ENCODE data around the gene TESK2.

Gene TESK2

DNA sequence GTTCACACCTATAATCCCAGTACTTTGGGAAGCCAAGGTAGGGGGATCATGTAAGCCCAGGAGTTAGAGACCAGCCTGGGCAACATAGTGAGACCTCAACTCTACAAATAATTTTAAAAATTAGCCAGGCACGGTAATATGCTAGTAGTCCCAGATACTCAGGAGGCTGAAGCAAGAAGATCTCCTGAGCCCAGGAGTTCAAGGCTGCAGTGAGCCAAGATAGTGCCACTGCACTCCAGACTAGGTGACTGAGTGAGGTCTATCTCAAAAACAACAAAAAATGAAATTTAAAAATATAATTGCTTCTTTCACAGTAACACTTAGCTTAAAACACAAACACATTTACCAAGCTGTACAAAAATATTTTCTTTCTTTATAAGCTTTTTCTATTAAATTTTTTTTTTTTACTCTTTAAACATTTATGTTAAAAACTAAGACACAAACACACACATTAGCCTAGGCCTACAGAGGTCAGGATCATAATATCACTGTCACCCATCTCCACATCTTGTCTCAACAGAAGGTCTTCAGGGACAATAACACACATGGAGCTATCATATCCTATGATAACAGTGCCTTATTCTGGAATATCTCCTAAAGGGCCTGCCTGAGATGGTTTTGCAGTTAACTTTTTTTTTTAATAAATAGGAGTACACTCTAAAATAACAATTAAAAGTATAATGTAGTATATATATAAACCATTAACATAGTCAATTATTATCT, 43.9 kb downstream of the TESK2 start:
- no peak for ATAC-seq (ENCODE audit: insufficient read depth, low read depth)
- no peak overlapping the region for H2AFZ ChIP-seq (ENCODE audit: low read depth, low read length)
- H3K9ac ChIP-seq (ENCODE audit: low read depth, low read length), result no peak overlapping the region
- H4K20me1 ChIP-seq (ENCODE audit: insufficient read depth, low read length), result no peaks in the 10 kb centered on the region
- no peak overlapping the region for H3K4me2 ChIP-seq (ENCODE audit: insufficient read depth, low read length)
- no peaks in the 10 kb centered on the region for H3K9me3 ChIP-seq (ENCODE audit: insufficient read depth, low read length, severe bottlenecking)
- no peak for DNase-seq
- no peak overlapping the region for H3K27ac ChIP-seq (ENCODE audit: low read length)
- H3K4me3 ChIP-seq (ENCODE audit: low read depth in 1 of 2, low read length in 2 of 2), result no peak overlapping the region
- H3K36me3 ChIP-seq (ENCODE audit: insufficient read depth, low read length), result no peaks in the 10 kb centered on the region
- no peaks in the 10 kb centered on the region for H3K27me3 ChIP-seq (ENCODE audit: insufficient read depth, low read length, poor library complexity)
- TF ChIP-seq CTCF (IDR thresholded peaks at IDR 0.05; ENCODE audit: borderline replicate concordance, extremely low read depth, low read length, poor library complexity, severe bottlenecking), result no peak
- TF ChIP-seq EZH2 (IDR thresholded peaks at IDR 0.05; ENCODE audit: borderline replicate concordance, low read depth, low read length, severe bottlenecking), result no peak
- no peaks in the 10 kb centered on the region for H3K79me2 ChIP-seq (ENCODE audit: insufficient read depth, low read length)
- H3K4me1 ChIP-seq (ENCODE audit: insufficient read depth, low read length), result no peaks in the 10 kb centered on the region

GRCh38 chr1:45446530-45446929, 44.4 kb downstream of the TESK2 start:
- no peak overlapping the region for H3K27ac ChIP-seq (ENCODE audit: low read length)
- DNase-seq, result no peak

GRCh38 chr1:45444609-45445131, 46.3 kb downstream of the TESK2 start:
- no peak overlapping the region for H3K27ac ChIP-seq (ENCODE audit: low read length)
- TF ChIP-seq EZH2 (IDR thresholded peaks at IDR 0.05; ENCODE audit: borderline replicate concordance, low read depth, low read length, severe bottlenecking), result no peak
- TF ChIP-seq CTCF (IDR thresholded peaks at IDR 0.05; ENCODE audit: borderline replicate concordance, extremely low read depth, low read length, poor library complexity, severe bottlenecking), result no peak

More at GRCh38 chr1:45446530-45446929, 44.4 kb downstream of the TESK2 start:
- Histone ChIP-seq H3K27me3 (ENCODE audit: insufficient read depth, low read length, poor library complexity) (no peaks in the 10 kb centered on the region), H3K4me3 (ENCODE audit: low read depth in 1 of 2, low read length in 2 of 2) (no peak overlapping the region), H3K4me2 (ENCODE audit: insufficient read depth, low read length) (no peak overlapping the region), H2AFZ (ENCODE audit: low read depth, low read length) (no peak overlapping the region), H3K4me1 (ENCODE audit: insufficient read depth, low read length) (no peaks in the 10 kb centered on the region), H4K20me1 (ENCODE audit: insufficient read depth, low read length) (no peaks in the 10 kb centered on the region), H3K36me3 (ENCODE audit: insufficient read depth, low read length) (no peaks in the 10 kb centered on the region), H3K9ac (ENCODE audit: low read depth, low read length) (no peak overlapping the region), H3K9me3 (ENCODE audit: insufficient read depth, low read length, severe bottlenecking) (no peaks in the 10 kb centered on the region), H3K79me2 (ENCODE audit: insufficient read depth, low read length) (no peaks in the 10 kb centered on the region)
- no peak for TF ChIP-seq CTCF (IDR thresholded peaks at IDR 0.05; ENCODE audit: borderline replicate concordance, extremely low read depth, low read length, poor library complexity, severe bottlenecking)
- no peak for TF ChIP-seq EZH2 (IDR thresholded peaks at IDR 0.05; ENCODE audit: borderline replicate concordance, low read depth, low read length, severe bottlenecking)
- no peak for ATAC-seq (ENCODE audit: insufficient read depth, low read depth)

More at GRCh38 chr1:45444609-45445131, 46.3 kb downstream of the TESK2 start:
- no peak for ATAC-seq (ENCODE audit: insufficient read depth, low read depth)
- Histone ChIP-seq H3K4me3 (ENCODE audit: low read depth in 1 of 2, low read length in 2 of 2) (no peak overlapping the region), H4K20me1 (ENCODE audit: insufficient read depth, low read length) (no peaks in the 10 kb centered on the region), H3K9ac (ENCODE audit: low read depth, low read length) (no peak overlapping the region), H3K4me2 (ENCODE audit: insufficient read depth, low read length) (no peak overlapping the region), H3K27me3 (ENCODE audit: insufficient read depth, low read length, poor library complexity) (no peaks in the 10 kb centered on the region), H2AFZ (ENCODE audit: low read depth, low read length) (no peak overlapping the region), H3K4me1 (ENCODE audit: insufficient read depth, low read length) (no peaks in the 10 kb centered on the region), H3K36me3 (ENCODE audit: insufficient read depth, low read length) (no peaks in the 10 kb centered on the region), H3K79me2 (ENCODE audit: insufficient read depth, low read length) (no peaks in the 10 kb centered on the region), H3K9me3 (ENCODE audit: insufficient read depth, low read length, severe bottlenecking) (no peaks in the 10 kb centered on the region)
- DNase-seq, result no peak
